ENCODE data around the gene UBE2R2. TPM values are rescaled to one million over a fixed set of nuclear protein-coding genes. Genes with fewer than 3 reads are reported as not detected.
"Not testable (repeated sequence)": the region's sequence is repeated elsewhere in the genome, so short reads cannot be mapped to it uniquely, and the experiment has no call there.

The UBE2R2 gene
- total RNA-seq, 4 donors from 2014 or later, result 29.7 to 39.9 (median 34.8) TPM

DNA sequence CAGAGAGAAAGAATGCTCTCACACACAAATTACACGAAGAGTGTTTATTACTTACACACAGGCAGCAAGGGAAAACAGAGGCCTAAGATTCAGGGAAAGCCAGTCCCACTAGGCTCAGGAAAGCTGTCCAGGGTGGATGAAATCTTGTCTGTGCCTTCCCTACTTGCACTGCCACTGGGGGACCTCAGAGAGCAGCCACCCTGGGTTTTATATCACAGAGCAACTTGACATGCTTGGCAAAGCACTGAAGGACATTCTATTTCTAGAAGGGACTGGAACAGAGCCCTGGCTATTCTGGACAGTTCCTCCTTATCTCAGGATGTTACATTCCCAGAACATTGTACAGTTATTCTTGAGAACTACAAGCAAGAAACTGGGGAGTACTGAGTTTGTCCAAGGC lies 29.1 kb upstream of the UBE2R2 start:
- Histone ChIP-seq H3K9me3 (no peaks in the 10 kb centered on the region), H3K4me3 (no peak overlapping the region), H3K36me3 (no peaks in the 10 kb centered on the region), H3K27me3 (no peaks in the 10 kb centered on the region), H3K4me1 (no peaks in the 10 kb centered on the region), H3K27ac (no peak overlapping the region)
- TF ChIP-seq, protein P1, sequence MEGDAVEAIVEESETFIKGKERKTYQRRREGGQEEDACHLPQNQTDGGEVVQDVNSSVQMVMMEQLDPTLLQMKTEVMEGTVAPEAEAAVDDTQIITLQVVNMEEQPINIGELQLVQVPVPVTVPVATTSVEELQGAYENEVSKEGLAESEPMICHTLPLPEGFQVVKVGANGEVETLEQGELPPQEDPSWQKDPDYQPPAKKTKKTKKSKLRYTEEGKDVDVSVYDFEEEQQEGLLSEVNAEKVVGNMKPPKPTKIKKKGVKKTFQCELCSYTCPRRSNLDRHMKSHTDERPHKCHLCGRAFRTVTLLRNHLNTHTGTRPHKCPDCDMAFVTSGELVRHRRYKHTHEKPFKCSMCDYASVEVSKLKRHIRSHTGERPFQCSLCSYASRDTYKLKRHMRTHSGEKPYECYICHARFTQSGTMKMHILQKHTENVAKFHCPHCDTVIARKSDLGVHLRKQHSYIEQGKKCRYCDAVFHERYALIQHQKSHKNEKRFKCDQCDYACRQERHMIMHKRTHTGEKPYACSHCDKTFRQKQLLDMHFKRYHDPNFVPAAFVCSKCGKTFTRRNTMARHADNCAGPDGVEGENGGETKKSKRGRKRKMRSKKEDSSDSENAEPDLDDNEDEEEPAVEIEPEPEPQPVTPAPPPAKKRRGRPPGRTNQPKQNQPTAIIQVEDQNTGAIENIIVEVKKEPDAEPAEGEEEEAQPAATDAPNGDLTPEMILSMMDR (IDR thresholded peaks at IDR 0.05), result no peak
- TF ChIP-seq POLR2A (IDR thresholded peaks at IDR 0.05), result no peak
- DNase-seq, result no peak

DNA sequence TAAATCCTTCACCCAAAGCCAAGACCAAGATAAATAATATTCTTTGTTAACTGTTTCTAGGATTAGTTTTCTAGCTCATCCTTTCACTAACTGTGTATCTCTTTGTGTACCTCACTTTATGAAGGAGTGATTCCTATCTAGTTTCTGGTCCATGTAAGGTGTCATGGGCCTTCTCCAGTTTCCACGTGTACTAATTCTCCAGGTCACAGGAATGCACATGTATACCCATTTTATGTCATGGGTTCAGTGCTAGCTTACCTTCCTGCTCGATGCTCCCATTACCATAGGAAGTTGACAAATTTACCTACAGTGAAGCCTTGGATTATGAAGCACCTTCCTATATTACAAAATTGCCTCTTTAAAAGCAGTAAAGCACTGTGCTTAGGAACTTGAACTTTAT lies 27.5 kb upstream of the UBE2R2 start:
- H3K36me3 ChIP-seq, H3K9me3 ChIP-seq, H3K4me1 ChIP-seq, H3K27ac ChIP-seq, DNase-seq, H3K27me3 ChIP-seq, H3K4me3 ChIP-seq: not testable (repeated sequence)

DNA sequence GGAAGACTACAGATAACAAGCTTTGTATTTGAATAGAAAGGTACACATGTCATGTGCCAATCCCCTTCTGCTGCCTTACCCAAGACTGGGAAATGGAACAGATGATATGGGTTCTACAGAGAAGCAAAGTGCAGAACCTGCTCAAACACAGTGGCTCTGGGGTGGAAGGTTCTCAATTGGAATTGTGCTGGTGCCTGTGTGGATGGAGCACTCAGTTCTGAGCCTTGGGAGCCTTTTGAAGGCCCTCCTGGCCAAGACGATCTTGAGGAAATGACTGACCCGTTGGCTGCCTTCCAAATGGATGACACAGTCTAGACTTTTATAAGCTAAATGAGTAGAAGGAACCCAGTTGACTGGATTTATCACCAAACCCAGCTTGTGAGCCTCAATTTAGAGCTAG lies 25.8 kb upstream of the UBE2R2 start:
- peak in 1 of 3 donors; percentile 68 for DNase-seq
- TF ChIP-seq POLR2A (IDR thresholded peaks at IDR 0.05), result no peak
- TF ChIP-seq, protein P1 (IDR thresholded peaks at IDR 0.05), result no peak
- Histone ChIP-seq H3K9me3 (no peaks in the 10 kb centered on the region), H3K4me1 (no peaks in the 10 kb centered on the region), H3K4me3 (no peak overlapping the region), H3K36me3 (peaks cover 0 to 1% (median 0%) of the 10 kb centered on the region in 3 donors), H3K27me3 (no peaks in the 10 kb centered on the region), H3K27ac (no peak overlapping the region)

DNA sequence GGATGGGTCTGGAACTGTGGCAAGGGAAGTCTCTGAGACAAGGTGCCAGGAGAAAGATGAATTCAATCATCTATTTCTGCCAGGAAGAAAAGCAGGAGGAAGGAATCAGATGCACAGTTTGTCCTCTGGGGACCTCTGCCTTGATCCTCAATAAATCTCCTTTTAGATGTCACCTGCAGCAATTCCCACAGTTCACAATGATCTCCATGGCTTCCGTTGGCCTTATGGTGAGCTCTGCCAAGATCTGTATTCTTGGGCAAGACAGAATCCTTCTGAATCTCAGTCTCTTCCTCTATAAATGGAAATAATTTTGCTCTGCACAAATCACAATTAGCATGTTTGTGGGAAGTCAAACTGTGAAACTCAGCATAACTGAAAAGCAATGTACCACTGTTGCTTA lies 23.5 kb upstream of the UBE2R2 start:
- DNase-seq, H3K27me3 ChIP-seq, H3K27ac ChIP-seq, H3K9me3 ChIP-seq, H3K4me1 ChIP-seq, H3K4me3 ChIP-seq: not testable (repeated sequence)
- peaks cover 0 to 16% (median 0%) of the 10 kb centered on the region in 3 donors for H3K36me3 ChIP-seq

DNA sequence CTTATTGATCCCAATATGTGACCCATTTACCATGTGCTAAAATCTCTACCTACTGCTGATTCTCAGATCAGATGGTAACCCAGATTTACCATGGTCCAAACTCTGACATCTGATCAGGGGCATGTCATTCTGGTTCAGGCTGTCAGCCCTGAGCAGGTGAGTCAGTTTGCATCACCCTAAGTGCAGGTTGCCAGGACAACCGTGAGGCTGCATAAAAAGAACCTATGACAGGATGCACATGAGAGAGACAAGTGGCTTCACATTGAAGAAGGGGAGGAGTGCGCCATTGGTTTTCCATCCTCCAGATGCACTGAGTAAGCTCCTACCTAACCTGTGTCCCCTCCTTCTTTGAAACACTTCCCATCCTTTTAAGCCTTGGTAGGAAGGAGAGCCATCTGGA lies 22.4 kb upstream of the UBE2R2 start:
- Histone ChIP-seq H3K4me3 (no peak overlapping the region), H3K36me3 (peaks cover 0 to 24% (median 0%) of the 10 kb centered on the region in 3 donors), H3K27me3 (no peaks in the 10 kb centered on the region), H3K27ac (no peak overlapping the region), H3K9me3 (no peaks in the 10 kb centered on the region), H3K4me1 (no peaks in the 10 kb centered on the region)
- no peak for TF ChIP-seq POLR2A (IDR thresholded peaks at IDR 0.05)
- TF ChIP-seq, protein P1 (IDR thresholded peaks at IDR 0.05), result no peak
- no peak for DNase-seq

DNA sequence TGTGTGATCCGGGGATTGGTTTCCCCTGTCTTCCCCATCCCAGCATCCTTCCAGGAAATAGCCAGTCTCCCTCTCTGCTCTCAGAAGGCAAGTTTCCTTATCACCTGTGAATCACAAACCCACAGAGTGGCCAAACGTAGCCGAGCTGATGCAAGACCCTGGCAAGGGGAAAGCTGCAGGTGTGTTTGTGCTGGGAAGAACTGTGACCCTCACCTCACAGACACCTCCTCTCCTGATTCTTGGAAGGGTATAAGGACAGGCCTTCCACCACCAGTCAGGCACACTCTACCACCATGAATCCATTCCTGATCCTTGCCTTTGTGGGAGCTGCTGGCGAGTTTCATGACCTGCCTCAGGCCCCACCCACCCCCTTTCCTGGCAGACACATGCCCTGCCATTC lies 21.7 kb upstream of the UBE2R2 start, which contains the start of gene PRSS3:
TSS of gene PRSS3 (plus strand) at position 281 of the 400 bp plus-strand sequence. CDS start at position 294, 13 bp downstream.
- no peak for TF ChIP-seq POLR2A (IDR thresholded peaks at IDR 0.05)
- TF ChIP-seq, protein P1 (IDR thresholded peaks at IDR 0.05), result no peak
- Histone ChIP-seq H3K27me3 (no peaks in the 10 kb centered on the region), H3K27ac (no peak within 1 kb of the TSS), H3K4me1 (no peaks in the 10 kb centered on the region), H3K9me3 (no peaks in the 10 kb centered on the region), H3K36me3 (peaks cover 0 to 24% (median 0%) of the 10 kb centered on the region in 3 donors), H3K4me3 (no peak within 1 kb of the TSS)
- DNase-seq, result no peak

DNA sequence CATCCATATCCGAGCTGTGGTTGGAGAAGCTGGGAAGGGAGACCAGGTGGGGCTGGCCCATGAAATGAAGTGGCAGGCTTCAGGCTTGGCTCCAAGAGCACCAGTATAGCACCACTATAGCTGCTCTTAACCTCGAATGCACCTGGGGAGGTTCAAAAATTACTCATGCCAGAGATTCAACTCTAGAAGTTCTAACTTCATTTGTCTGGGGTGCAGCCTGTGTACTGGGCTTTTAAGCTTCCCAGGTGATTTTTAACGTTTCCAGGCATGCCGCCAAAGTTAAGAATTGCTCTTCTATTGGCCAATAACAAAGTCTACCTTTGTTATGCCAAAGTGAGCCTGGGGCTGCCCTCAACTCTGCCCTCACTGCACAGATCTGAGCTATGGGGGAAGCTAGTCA lies 21.1 kb upstream of the UBE2R2 start:
- TF ChIP-seq, protein P1 (IDR thresholded peaks at IDR 0.05), result no peak
- TF ChIP-seq POLR2A (IDR thresholded peaks at IDR 0.05), result no peak
- Histone ChIP-seq H3K27me3 (no peaks in the 10 kb centered on the region), H3K4me1 (no peaks in the 10 kb centered on the region), H3K9me3 (no peaks in the 10 kb centered on the region), H3K36me3 (peaks cover 0 to 24% (median 0%) of the 10 kb centered on the region in 3 donors), H3K27ac (no peak overlapping the region), H3K4me3 (no peak overlapping the region)
- no peak for DNase-seq

DNA sequence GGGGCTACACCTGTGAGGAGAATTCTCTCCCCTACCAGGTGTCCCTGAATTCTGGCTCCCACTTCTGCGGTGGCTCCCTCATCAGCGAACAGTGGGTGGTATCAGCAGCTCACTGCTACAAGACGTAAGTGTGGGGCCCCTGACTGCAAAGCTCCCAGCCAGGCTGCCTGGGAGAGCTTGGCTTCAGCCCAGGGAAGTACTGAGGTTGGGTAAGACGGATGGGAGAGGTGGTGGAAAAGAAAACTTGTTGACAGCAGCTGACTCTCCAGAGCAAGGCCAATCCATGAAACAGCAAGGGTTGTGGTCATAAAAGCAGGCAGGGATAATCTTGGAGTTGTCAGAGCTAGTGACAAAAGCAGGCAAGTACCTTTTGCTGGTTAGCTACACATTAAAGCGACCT lies 20.3 kb upstream of the UBE2R2 start:
- H3K4me1 ChIP-seq, H3K27ac ChIP-seq, DNase-seq, H3K27me3 ChIP-seq, H3K4me3 ChIP-seq, H3K9me3 ChIP-seq: not testable (repeated sequence)
- peaks cover 0 to 24% (median 0%) of the 10 kb centered on the region in 3 donors for H3K36me3 ChIP-seq

Data from Peyer's patch (tissue), 4 donors.